ENCODE measurements around the gene VIPR2.

VIPR2 gene

GRCh38 chr7:159119851-159120539, 24.7 kb downstream of the VIPR2 start:
- no peak for DNase-seq (ENCODE audit: low read depth)

GRCh38 chr7:159119026-159119741, 25.5 kb downstream of the VIPR2 start:
- no peak for DNase-seq (ENCODE audit: low read depth)

GRCh38 chr7:159118623-159119022, 26.0 kb downstream of the VIPR2 start:
- no peak for DNase-seq (ENCODE audit: low read depth)

- DNase-seq (ENCODE audit: low read depth) = no peak
Observed at GRCh38 chr7:159118197-159118595, 26.5 kb downstream of the VIPR2 start.

GRCh38 chr7:159117366-159118196, 27.1 kb downstream of the VIPR2 start:
- DNase-seq (ENCODE audit: low read depth) = no peak

GRCh38 chr7:159116581-159117339, 27.9 kb downstream of the VIPR2 start:
- no peak for DNase-seq (ENCODE audit: low read depth)

- DNase-seq (ENCODE audit: low read depth) = no peak
Observed at GRCh38 chr7:159115601-159116501, 28.8 kb downstream of the VIPR2 start.

- no peak for DNase-seq (ENCODE audit: low read depth)
Observed at GRCh38 chr7:159114981-159115380, 29.7 kb downstream of the VIPR2 start.

- DNase-seq (ENCODE audit: low read depth) = no peak
Observed at GRCh38 chr7:159114096-159114495, 30.6 kb downstream of the VIPR2 start.

- no peak for DNase-seq (ENCODE audit: low read depth)
Observed at GRCh38 chr7:159113056-159113455, 31.6 kb downstream of the VIPR2 start.

GRCh38 chr7:159112136-159113011, 32.3 kb downstream of the VIPR2 start:
- no peak for DNase-seq (ENCODE audit: low read depth)

- no peak for DNase-seq (ENCODE audit: low read depth)
Observed at GRCh38 chr7:159109653-159110035, 35.0 kb downstream of the VIPR2 start.

GRCh38 chr7:159108941-159109652, 35.6 kb downstream of the VIPR2 start:
- DNase-seq (ENCODE audit: low read depth) = no peak

- no peak for DNase-seq (ENCODE audit: low read depth)
Observed at GRCh38 chr7:159108491-159108890, 36.2 kb downstream of the VIPR2 start.

- no peak for DNase-seq (ENCODE audit: low read depth)
Observed at GRCh38 chr7:159107161-159107892, 37.3 kb downstream of the VIPR2 start.

- no peak for DNase-seq (ENCODE audit: low read depth)
Observed at GRCh38 chr7:159105832-159106811, 38.5 kb downstream of the VIPR2 start.

- no peak for DNase-seq (ENCODE audit: low read depth)
Observed at GRCh38 chr7:159105066-159105780, 39.4 kb downstream of the VIPR2 start.

Data from stimulated activated CD8-positive, alpha-beta memory T cell treated with anti-CD3 and anti-CD28 coated beads, Interleukin-4, amount 100 ng/mL, for 24 hours (primary cell).